ENCODE measurements around the gene IL2RA. TPM values are rescaled to one million over a fixed set of nuclear protein-coding genes. Genes with fewer than 3 reads are reported as not detected.

IL2RA gene
- total RNA-seq, 1 donor from 2014 or later: not detected

- Mint-ChIP-seq H3K36me3 (ENCODE audit: low read depth, unreplicated experiment) (no peaks in the 10 kb centered on the region), H3K27me3 (ENCODE audit: unreplicated experiment) (no peaks in the 10 kb centered on the region)
- no peak for TF ChIP-seq CTCF (IDR thresholded peaks at IDR 0.05; ENCODE audit: unreplicated experiment)
Observed at GRCh38 chr10:6040205-6040604, 22.0 kb downstream of the IL2RA start.

GRCh38 chr10:6039711-6040110 is 22.5 kb downstream of the IL2RA start:
- no peaks in the 10 kb centered on the region for H3K36me3 Mint-ChIP-seq (ENCODE audit: low read depth, unreplicated experiment)
- no peak overlapping the region for H3K4me3 Mint-ChIP-seq (ENCODE audit: unreplicated experiment)
- no peaks in the 10 kb centered on the region for H3K4me1 Mint-ChIP-seq (ENCODE audit: unreplicated experiment)
- DNase-seq (ENCODE audit: low spot score): no peak
- H3K27me3 Mint-ChIP-seq (ENCODE audit: unreplicated experiment): no peaks in the 10 kb centered on the region
- no peaks in the 10 kb centered on the region for H3K9me3 Mint-ChIP-seq (ENCODE audit: unreplicated experiment)
- H3K27ac Mint-ChIP-seq (ENCODE audit: unreplicated experiment): no peak overlapping the region
- no peak for TF ChIP-seq CTCF (IDR thresholded peaks at IDR 0.05; ENCODE audit: unreplicated experiment)

More at GRCh38 chr10:6040205-6040604, 22.0 kb downstream of the IL2RA start:
- DNase-seq (ENCODE audit: low spot score): no peak
- Mint-ChIP-seq H3K27ac (ENCODE audit: unreplicated experiment) (no peak overlapping the region), H3K4me1 (ENCODE audit: unreplicated experiment) (no peaks in the 10 kb centered on the region), H3K9me3 (ENCODE audit: unreplicated experiment) (no peaks in the 10 kb centered on the region), H3K4me3 (ENCODE audit: unreplicated experiment) (no peak overlapping the region)

GRCh38 chr10:6038071-6038631 is 24.0 kb downstream of the IL2RA start:
- Mint-ChIP-seq H3K4me1 (ENCODE audit: unreplicated experiment) (no peaks in the 10 kb centered on the region), H3K27me3 (ENCODE audit: unreplicated experiment) (no peaks in the 10 kb centered on the region), H3K4me3 (ENCODE audit: unreplicated experiment) (no peak overlapping the region), H3K36me3 (ENCODE audit: low read depth, unreplicated experiment) (no peaks in the 10 kb centered on the region), H3K9me3 (ENCODE audit: unreplicated experiment) (no peaks in the 10 kb centered on the region), H3K27ac (ENCODE audit: unreplicated experiment) (no peak overlapping the region)
- no peak for TF ChIP-seq CTCF (IDR thresholded peaks at IDR 0.05; ENCODE audit: unreplicated experiment)
- no peak for DNase-seq (ENCODE audit: low spot score)

GRCh38 chr10:6037422-6037821 is 24.7 kb downstream of the IL2RA start:
- H3K27me3 Mint-ChIP-seq (ENCODE audit: unreplicated experiment): no peaks in the 10 kb centered on the region
- no peaks in the 10 kb centered on the region for H3K9me3 Mint-ChIP-seq (ENCODE audit: unreplicated experiment)
- no peaks in the 10 kb centered on the region for H3K36me3 Mint-ChIP-seq (ENCODE audit: low read depth, unreplicated experiment)
- H3K27ac Mint-ChIP-seq (ENCODE audit: unreplicated experiment): no peak overlapping the region
- no peak for TF ChIP-seq CTCF (IDR thresholded peaks at IDR 0.05; ENCODE audit: unreplicated experiment)
- H3K4me1 Mint-ChIP-seq (ENCODE audit: unreplicated experiment): no peaks in the 10 kb centered on the region
- H3K4me3 Mint-ChIP-seq (ENCODE audit: unreplicated experiment): no peak overlapping the region
- no peak for DNase-seq (ENCODE audit: low spot score)

GRCh38 chr10:6036861-6037321 is 25.3 kb downstream of the IL2RA start:
- Mint-ChIP-seq H3K4me1 (ENCODE audit: unreplicated experiment) (no peaks in the 10 kb centered on the region), H3K4me3 (ENCODE audit: unreplicated experiment) (no peak overlapping the region), H3K27me3 (ENCODE audit: unreplicated experiment) (no peaks in the 10 kb centered on the region), H3K9me3 (ENCODE audit: unreplicated experiment) (no peaks in the 10 kb centered on the region), H3K36me3 (ENCODE audit: low read depth, unreplicated experiment) (no peaks in the 10 kb centered on the region), H3K27ac (ENCODE audit: unreplicated experiment) (no peak overlapping the region)
- no peak for DNase-seq (ENCODE audit: low spot score)
- TF ChIP-seq CTCF (IDR thresholded peaks at IDR 0.05; ENCODE audit: unreplicated experiment): no peak

Data from endothelial cell (in vitro differentiated cells).